Measurements from ENCODE around the gene ATP9A. TPM values are rescaled to one million over a fixed set of nuclear protein-coding genes. Genes with fewer than 3 reads are reported as not detected.

ATP9A gene
- total RNA-seq, 1 donor from 2014 or later, result 88.1 TPM

GRCh38 chr20:51698252-51698651 lies 69.9 kb downstream of the ATP9A start:
- Mint-ChIP-seq H3K4me1 (ENCODE audit: low read depth) (peaks cover 62% of the 10 kb centered on the region), H3K27ac (peak overlapping the region; percentile 90), H3K4me3 (ENCODE audit: low read depth) (no peak overlapping the region), H3K9me3 (ENCODE audit: low read depth) (no peaks in the 10 kb centered on the region), H3K36me3 (ENCODE audit: insufficient read depth) (peaks cover 6% of the 10 kb centered on the region), H3K27me3 (no peaks in the 10 kb centered on the region)
- no peak for DNase-seq (ENCODE audit: low spot score, unreplicated experiment)
- TF ChIP-seq CTCF (IDR thresholded peaks at IDR 0.05; ENCODE audit: unreplicated experiment), result no peak

- Mint-ChIP-seq H3K27me3 (no peaks in the 10 kb centered on the region), H3K9me3 (ENCODE audit: low read depth) (no peaks in the 10 kb centered on the region), H3K36me3 (ENCODE audit: insufficient read depth) (peaks cover 12% of the 10 kb centered on the region), H3K4me3 (ENCODE audit: low read depth) (no peak overlapping the region), H3K27ac (peak overlapping the region; percentile 93), H3K4me1 (ENCODE audit: low read depth) (peaks cover 52% of the 10 kb centered on the region)
- DNase-seq (ENCODE audit: low spot score, unreplicated experiment), result no peak
- TF ChIP-seq CTCF (IDR thresholded peaks at IDR 0.05; ENCODE audit: unreplicated experiment), result no peak
Measured at GRCh38 chr20:51697096-51697826, 70.9 kb downstream of the ATP9A start.

- H3K27ac Mint-ChIP-seq, result peak overlapping the region; percentile 93
- H3K36me3 Mint-ChIP-seq (ENCODE audit: insufficient read depth), result peaks cover 20% of the 10 kb centered on the region
- TF ChIP-seq CTCF (IDR thresholded peaks at IDR 0.05; ENCODE audit: unreplicated experiment), result no peak
- DNase-seq (ENCODE audit: low spot score, unreplicated experiment), result no peak
- peak overlapping the region; percentile 34 for H3K4me3 Mint-ChIP-seq (ENCODE audit: low read depth)
- no peaks in the 10 kb centered on the region for H3K27me3 Mint-ChIP-seq
- peaks cover 47% of the 10 kb centered on the region for H3K4me1 Mint-ChIP-seq (ENCODE audit: low read depth)
- H3K9me3 Mint-ChIP-seq (ENCODE audit: low read depth), result peaks cover 5% of the 10 kb centered on the region
Measured at GRCh38 chr20:51696304-51697071, 71.7 kb downstream of the ATP9A start.

GRCh38 chr20:51695574-51696303 lies 72.5 kb downstream of the ATP9A start:
- Mint-ChIP-seq H3K4me3 (ENCODE audit: low read depth) (peak overlapping the region; percentile 34), H3K27ac (peak overlapping the region; percentile 93), H3K4me1 (ENCODE audit: low read depth) (peaks cover 41% of the 10 kb centered on the region), H3K27me3 (no peaks in the 10 kb centered on the region), H3K36me3 (ENCODE audit: insufficient read depth) (peaks cover 22% of the 10 kb centered on the region), H3K9me3 (ENCODE audit: low read depth) (peaks cover 5% of the 10 kb centered on the region)
- DNase-seq (ENCODE audit: low spot score, unreplicated experiment), result no peak
- TF ChIP-seq CTCF (IDR thresholded peaks at IDR 0.05; ENCODE audit: unreplicated experiment), result no peak

- Mint-ChIP-seq H3K4me1 (ENCODE audit: low read depth) (peaks cover 28% of the 10 kb centered on the region), H3K9me3 (ENCODE audit: low read depth) (peaks cover 5% of the 10 kb centered on the region), H3K36me3 (ENCODE audit: insufficient read depth) (peaks cover 33% of the 10 kb centered on the region), H3K27me3 (no peaks in the 10 kb centered on the region), H3K4me3 (ENCODE audit: low read depth) (no peak overlapping the region), H3K27ac (peak overlapping the region; percentile 42)
- TF ChIP-seq CTCF (IDR thresholded peaks at IDR 0.05; ENCODE audit: unreplicated experiment), result no peak
- no peak for DNase-seq (ENCODE audit: low spot score, unreplicated experiment)
Measured at GRCh38 chr20:51692806-51693400, 75.3 kb downstream of the ATP9A start.

Measured in progenitor cell of endocrine pancreas (in vitro differentiated cells).